IPS-20b (cell line): ENCODE data around the gene PIK3R5.
"Not testable (repeated sequence)": the region's sequence is repeated elsewhere in the genome, so short reads cannot be mapped to it uniquely, and the experiment has no call there.

Experiments used
- H3K27ac ChIP-seq: one replicate; pipeline ENCODE4 v1.5.1; 2013; ENCODE audit warnings: low read length
- H3K27me3 ChIP-seq: 2 replicates; pipeline ENCODE4 v1.6.1; 2013; ENCODE audit warnings: mild to moderate bottlenecking, low read length, inconsistent platforms; ENCODE audit not compliant: insufficient read depth
- H3K36me3 ChIP-seq: 2 replicates; pipeline ENCODE4 v1.6.1; 2013; ENCODE audit warnings: low read depth, mild to moderate bottlenecking, inconsistent platforms, low read length, moderate library complexity; ENCODE audit not compliant: insufficient read depth
- H3K4me1 ChIP-seq: 2 replicates; pipeline ENCODE4 v1.6.1; 2013; ENCODE audit warnings: mild to moderate bottlenecking, control low read depth, inconsistent platforms, low read length, moderate library complexity; ENCODE audit not compliant: insufficient read depth
- H3K4me3 ChIP-seq: 2 replicates; pipeline ENCODE4 v1.5.1; 2013; ENCODE audit warnings: mild to moderate bottlenecking, low read length, inconsistent platforms
- H3K9ac ChIP-seq: 2 replicates; pipeline ENCODE4 v1.6.1; 2013; ENCODE audit warnings: low read depth, mild to moderate bottlenecking, inconsistent platforms, low read length, moderate library complexity
- H3K9me3 ChIP-seq: 2 replicates; pipeline ENCODE4 v1.6.1; 2013; ENCODE audit warnings: mild to moderate bottlenecking, low read depth, low read length, inconsistent platforms; ENCODE audit not compliant: insufficient read depth

The PIK3R5 gene

DNA sequence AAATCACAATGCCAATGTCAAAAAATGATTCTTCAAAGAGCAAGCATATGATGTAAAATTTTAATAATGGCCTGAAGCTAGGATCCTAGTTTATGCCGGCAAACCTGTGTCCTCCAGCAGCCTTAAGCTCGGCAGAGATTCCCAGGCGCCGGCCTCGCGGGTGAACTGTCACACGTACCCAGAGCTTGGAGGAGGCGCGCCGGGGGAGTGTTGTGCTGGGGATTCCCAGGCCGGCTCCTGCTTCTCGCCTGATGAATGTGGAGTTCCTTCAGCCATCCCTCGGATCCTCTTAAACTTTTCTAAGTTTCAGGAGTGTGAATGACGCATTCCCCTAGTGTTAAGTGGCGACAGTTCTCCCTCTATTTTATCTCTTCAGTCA, 36.7 kb upstream of the PIK3R5 start:
- peak overlapping the region; percentile 43; the same call in 1 of the 2 replicates for H3K4me3 ChIP-seq
- H3K9ac ChIP-seq = no peak overlapping the region
- H3K27ac ChIP-seq = no peak overlapping the region
- H3K9me3 ChIP-seq = no peaks in the 10 kb centered on the region
- peaks cover 79% of the 10 kb centered on the region for H3K27me3 ChIP-seq
- H3K36me3 ChIP-seq = no peaks in the 10 kb centered on the region
- peaks cover 7% of the 10 kb centered on the region; the same call in 1 of the 2 replicates for H3K4me1 ChIP-seq

DNA sequence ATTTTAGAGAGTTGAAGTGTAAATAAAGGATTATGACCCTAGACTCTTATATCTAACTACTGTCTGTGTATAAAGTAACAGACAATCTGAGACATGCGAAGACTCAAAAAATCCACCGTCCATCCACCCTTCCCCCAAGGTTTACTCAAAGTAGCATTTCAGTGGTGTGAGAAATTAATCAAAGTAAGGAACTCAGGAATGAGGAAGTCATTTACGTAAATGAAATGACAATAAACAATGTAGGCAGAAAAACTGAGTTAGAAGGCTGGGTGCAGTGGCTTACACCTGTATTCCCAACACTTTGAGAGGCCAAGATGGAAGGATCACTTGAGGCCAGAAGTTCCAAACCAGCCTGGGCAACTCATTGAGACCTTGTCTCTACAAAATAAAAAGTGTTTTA, 36.1 kb upstream of the PIK3R5 start:
- no peak overlapping the region for H3K27ac ChIP-seq
- no peaks in the 10 kb centered on the region for H3K36me3 ChIP-seq
- no peak overlapping the region for H3K9ac ChIP-seq
- H3K9me3 ChIP-seq = no peaks in the 10 kb centered on the region
- peaks cover 7% of the 10 kb centered on the region; the same call in 1 of the 2 replicates for H3K4me1 ChIP-seq
- peaks cover 72% of the 10 kb centered on the region for H3K27me3 ChIP-seq
- H3K4me3 ChIP-seq = no peak overlapping the region

DNA sequence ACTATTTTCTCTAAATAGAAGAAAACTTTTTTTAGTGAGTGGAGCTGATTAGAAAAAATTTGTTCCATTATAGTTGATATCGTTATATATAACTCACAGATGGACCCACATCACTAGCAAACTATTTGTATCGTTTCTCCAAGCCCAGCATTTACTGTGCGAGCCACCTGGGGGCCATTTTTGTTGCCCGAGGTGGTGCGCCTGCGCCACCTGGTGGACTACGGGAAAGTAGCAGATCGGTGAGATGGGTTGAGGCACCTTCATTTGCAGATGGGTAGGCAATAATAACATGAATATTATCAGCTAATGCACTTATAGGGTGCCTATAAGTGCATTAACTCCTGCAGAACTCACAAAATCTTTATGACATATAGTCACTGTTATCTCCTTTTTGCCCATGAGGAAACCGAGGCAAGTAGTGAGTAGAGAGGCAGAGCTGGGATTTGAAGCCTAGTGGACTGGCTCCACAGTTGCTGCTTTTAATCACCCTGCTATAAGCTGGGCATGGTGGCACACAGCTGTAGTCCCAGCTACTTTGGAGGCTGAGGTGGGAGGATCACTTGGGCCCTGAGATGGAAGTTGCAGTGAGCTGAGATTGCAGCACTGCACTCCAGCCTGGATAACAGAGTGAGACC, 32.6 kb upstream of the PIK3R5 start:
- Histone ChIP-seq H3K36me3 (no peaks in the 10 kb centered on the region), H3K27ac (no peak overlapping the region), H3K4me1 (peaks cover 12% of the 10 kb centered on the region), H3K9me3 (no peaks in the 10 kb centered on the region), H3K9ac (no peak overlapping the region), H3K27me3 (peaks cover 47% of the 10 kb centered on the region), H3K4me3 (no peak overlapping the region)

DNA sequence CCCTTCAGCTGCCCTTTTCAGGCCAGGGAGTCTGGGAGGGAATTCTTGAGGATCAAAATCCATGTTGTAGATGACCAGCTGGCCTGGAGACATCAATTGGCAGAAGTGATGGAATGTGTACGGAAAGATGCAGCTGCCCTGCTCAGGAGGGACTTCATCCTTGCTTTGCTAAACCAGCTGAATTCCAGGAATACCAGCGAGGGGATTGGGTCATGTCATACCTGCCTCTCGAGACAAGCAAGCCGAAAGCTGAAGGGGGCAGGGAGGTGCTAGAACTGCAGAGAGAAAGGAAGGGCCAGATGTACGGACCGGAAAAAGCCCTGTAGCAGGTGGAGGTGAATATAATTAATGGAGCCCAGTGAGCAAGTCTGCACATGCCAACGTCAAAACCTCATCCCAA, 30.2 kb upstream of the PIK3R5 start:
- no peak overlapping the region for H3K4me3 ChIP-seq
- no peaks in the 10 kb centered on the region for H3K36me3 ChIP-seq
- H3K9ac ChIP-seq = no peak overlapping the region
- no peak overlapping the region for H3K27ac ChIP-seq
- H3K9me3 ChIP-seq = no peaks in the 10 kb centered on the region
- peaks cover 23% of the 10 kb centered on the region for H3K27me3 ChIP-seq
- H3K4me1 ChIP-seq = peaks cover 12% of the 10 kb centered on the region

DNA sequence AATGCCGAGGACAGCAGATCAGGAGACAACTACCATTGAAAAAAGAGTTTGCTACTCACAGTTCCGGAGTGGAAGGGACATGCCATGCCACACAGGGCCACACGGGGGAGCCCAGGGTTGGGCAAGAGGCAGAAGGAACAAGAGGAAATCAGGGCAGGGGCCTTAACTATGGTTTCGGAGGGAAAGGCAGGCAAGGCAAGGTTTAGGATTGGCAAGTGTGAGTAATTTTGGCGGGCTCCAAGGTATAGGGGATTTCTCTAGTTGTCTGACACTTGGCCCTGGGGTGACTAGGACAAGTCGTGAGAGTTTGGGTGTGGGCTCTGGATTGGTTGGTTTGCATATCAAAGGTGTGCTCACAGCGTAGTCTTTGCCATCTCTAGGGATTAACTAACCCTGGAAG, 28.8 kb upstream of the PIK3R5 start:
- Histone ChIP-seq H3K9me3 (no peaks in the 10 kb centered on the region), H3K4me1 (peaks cover 12% of the 10 kb centered on the region), H3K36me3 (no peaks in the 10 kb centered on the region), H3K9ac (no peak overlapping the region), H3K27ac (no peak overlapping the region), H3K4me3 (no peak overlapping the region), H3K27me3 (peaks cover 9% of the 10 kb centered on the region; the same call in 1 of the 2 replicates)

DNA sequence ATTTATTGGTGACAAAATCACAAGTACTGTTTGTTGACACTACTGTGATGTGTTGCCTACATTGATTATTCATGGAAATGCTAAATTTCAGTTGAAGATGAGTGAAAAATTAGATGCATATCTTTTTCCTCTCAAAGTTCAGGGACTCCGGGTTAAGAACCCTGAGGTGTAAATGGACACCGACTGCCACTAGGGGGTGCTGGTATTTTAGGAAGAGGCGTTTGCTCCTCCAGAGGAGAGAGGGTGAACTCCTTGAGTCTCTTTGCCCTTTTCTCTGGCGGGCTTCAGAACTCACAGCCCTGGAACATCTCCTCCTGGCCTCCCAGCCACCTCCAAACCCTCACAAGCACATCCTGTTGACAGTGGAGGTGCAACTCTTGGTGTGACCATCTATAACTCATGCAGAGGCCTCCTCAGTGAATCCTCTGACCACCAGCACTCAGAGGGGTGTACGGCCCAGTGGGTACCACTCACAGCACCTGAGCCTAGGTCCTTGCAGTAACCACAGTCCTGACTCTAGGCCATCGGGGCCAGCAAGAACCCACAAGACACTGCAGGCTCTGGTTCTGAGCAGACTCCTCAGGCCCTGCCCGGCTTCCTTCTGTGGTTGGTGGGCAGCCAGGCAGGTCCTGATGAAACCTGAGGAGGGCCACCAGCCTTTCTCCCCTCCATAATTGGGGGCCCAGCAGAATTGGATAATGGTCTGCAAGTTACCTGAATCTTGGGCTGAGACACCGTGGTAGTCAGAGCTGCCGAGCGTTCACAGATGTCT, 26.2 kb upstream of the PIK3R5 start:
- Histone ChIP-seq H3K27ac (no peak overlapping the region), H3K27me3 (peaks cover 9% of the 10 kb centered on the region; the same call in 1 of the 2 replicates), H3K9me3 (0 out of 2 replicates have a peak, but pooled peaks cover 4% of the 10 kb centered on the region), H3K4me1 (peaks cover 12% of the 10 kb centered on the region), H3K36me3 (no peaks in the 10 kb centered on the region), H3K9ac (no peak overlapping the region), H3K4me3 (no peak overlapping the region)

DNA sequence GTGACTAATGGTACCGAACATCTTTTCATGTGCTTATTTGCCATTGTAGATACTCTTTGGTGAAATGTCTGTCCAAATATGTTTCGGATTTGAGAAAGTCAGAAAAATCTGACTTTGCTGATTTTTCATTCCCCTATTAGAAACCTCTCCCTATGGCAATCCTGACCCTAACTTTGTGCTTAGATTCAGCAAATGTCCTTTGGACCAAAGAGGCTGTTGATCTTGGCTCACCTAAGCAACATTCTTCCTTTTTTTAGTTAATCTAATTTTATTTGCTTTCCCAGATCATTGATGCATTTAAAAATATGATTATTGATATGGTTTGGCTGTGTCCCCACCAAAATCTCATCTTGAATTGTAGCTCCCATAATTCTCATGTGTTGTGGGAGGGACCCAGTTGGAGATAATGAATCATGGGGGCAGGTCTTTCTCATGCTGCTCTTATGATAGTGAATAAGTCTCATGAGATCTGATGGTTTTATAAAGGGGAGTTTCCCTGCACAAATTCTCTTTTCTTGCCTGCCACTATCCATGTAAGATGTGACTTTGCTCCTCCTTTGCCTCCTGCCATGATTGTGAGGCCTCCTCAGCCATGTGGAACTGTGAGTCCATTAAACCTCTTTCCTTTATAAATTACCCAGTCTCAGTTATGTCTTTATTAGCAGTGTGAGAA, 22.9 kb upstream of the PIK3R5 start:
- not testable (repeated sequence) for H3K9ac ChIP-seq, H3K4me1 ChIP-seq, H3K4me3 ChIP-seq, H3K27me3 ChIP-seq, H3K9me3 ChIP-seq, H3K36me3 ChIP-seq, H3K27ac ChIP-seq

DNA sequence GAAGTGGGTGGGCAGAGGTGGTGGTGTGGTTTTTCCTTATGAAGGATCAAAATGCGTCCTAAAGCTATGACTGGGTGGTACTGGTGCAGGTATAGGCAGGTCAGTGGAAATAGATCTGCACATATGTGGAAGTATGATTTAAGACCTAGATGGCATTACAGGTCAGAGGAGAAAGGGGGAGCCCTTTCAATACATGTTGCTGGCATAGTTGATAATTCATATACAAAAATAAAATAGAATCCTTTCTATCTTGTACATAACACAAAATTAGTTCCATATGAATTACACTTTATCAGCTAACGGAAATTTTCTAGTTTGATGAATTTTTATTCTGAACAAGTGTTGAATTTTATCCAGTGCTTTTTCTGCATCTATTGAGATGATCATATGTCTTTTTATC, 20.8 kb upstream of the PIK3R5 start:
- H3K27ac ChIP-seq = no peak overlapping the region
- 0 out of 2 replicates have a peak, but pooled peaks cover 4% of the 10 kb centered on the region for H3K9me3 ChIP-seq
- H3K36me3 ChIP-seq = no peaks in the 10 kb centered on the region
- H3K4me1 ChIP-seq = no peaks in the 10 kb centered on the region
- no peak overlapping the region for H3K9ac ChIP-seq
- H3K27me3 ChIP-seq = no peaks in the 10 kb centered on the region
- H3K4me3 ChIP-seq = no peak overlapping the region

DNA sequence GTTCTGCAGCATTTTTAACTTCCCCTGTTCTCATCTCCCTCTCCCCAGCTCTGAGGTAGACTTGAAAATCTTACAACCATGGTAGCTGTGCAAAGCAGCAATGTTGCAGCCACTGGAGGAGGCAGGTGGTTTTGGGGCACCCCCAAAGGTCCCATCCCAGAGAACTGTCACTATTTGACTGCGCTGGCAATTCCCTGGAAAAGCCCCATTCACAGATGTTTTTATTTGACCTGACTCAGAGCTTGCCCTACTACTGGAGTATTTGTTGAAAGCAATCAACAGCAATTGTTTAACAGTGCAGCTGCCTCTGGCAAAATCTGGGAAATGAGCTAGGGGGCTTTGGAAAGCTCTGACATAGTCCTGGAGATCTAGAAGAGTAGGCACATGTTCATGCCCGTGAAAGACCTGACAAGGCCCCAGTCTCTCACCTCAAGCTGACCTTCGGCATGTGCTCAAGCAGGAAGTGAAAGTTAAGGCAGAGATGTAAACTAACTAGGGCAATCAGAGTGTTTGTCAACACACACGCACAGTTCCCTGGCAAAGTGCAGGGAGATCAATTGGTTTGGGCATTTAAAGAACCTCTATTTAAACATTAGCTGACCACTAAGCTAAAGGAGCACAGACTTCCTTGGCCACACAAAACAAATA, 19.7 kb upstream of the PIK3R5 start:
- no peak overlapping the region for H3K27ac ChIP-seq
- no peak overlapping the region for H3K4me3 ChIP-seq
- 0 out of 2 replicates have a peak, but pooled peaks cover 4% of the 10 kb centered on the region for H3K9me3 ChIP-seq
- H3K9ac ChIP-seq = no peak overlapping the region
- H3K27me3 ChIP-seq = no peaks in the 10 kb centered on the region
- H3K4me1 ChIP-seq = no peaks in the 10 kb centered on the region
- H3K36me3 ChIP-seq = no peaks in the 10 kb centered on the region

DNA sequence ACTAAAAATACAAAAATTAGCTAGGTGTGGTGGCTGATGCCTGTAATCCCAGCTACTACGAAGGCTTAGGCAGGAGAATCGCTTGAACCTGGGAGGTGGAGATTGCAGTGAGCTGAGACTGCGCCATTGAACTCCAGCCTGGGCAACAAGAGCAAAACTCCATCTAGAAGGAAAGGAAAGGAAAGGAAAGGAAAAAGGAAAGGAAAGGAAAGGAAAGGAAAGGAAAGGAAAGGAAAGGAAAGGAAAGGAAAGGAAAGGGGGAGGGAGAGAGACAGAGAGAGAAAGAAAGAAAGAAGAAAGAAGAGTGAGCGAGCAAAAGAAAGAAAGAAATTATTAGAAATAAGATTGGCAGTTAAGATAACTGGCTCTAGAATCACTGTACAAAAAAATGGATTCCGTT, 18.7 kb upstream of the PIK3R5 start:
- not testable (repeated sequence) for H3K4me3 ChIP-seq, H3K27me3 ChIP-seq, H3K4me1 ChIP-seq, H3K36me3 ChIP-seq, H3K9ac ChIP-seq, H3K9me3 ChIP-seq, H3K27ac ChIP-seq

DNA sequence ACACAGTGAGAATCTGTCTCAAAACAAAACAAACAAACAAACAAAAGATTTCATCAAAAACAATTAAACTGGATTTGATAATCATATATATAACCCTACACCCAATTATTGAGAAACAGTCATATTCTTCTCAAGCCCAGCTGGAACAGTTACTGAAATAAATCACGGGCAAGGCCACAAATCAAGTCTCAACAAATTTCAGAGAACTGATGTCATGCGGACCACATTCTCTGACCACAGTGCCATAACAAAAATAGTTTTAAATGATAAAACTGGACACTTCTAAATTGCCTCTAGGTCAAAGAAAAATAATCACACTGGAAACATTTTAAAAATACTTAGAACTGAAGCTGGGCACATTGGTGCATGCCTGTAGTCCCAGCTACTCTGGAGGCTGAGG, 15.9 kb upstream of the PIK3R5 start:
- no peak overlapping the region for H3K4me3 ChIP-seq
- H3K27ac ChIP-seq = no peak overlapping the region
- no peaks in the 10 kb centered on the region for H3K36me3 ChIP-seq
- no peaks in the 10 kb centered on the region for H3K27me3 ChIP-seq
- H3K4me1 ChIP-seq = no peaks in the 10 kb centered on the region
- no peak overlapping the region for H3K9ac ChIP-seq
- H3K9me3 ChIP-seq = no peaks in the 10 kb centered on the region
